Endothelial cell of umbilical vein (primary cell): Measurements from ENCODE around the gene MCM3. TPM values are rescaled to one million over a fixed set of nuclear protein-coding genes. Genes with fewer than 3 reads are reported as not detected.

Experiments
- BruUV-seq: library from RNA; stranded (reverse); fragments of 400-500 nt; replicated peaks from 2 replicates; lab custom pipeline; 2021; lab: Mats Ljungman, UMichigan
- CTCF ChIA-PET: fragments of 300-600, 350-600 bp; sonication (Branson Sonifier 250); formaldehyde crosslinking; loops from one replicate; lab custom pipeline; 2021; ENCODE audit warnings: antibody characterized with exemption, inconsistent platforms; lab: Charles Lee
- POLR2A ChIA-PET: fragments of 300-600, 350-600 bp; sonication (Branson Sonifier 250); formaldehyde crosslinking; loops from one replicate; lab custom pipeline; 2021; ENCODE audit warnings: antibody characterized with exemption, inconsistent platforms; lab: Charles Lee
- DNase-seq: peaks from one replicate; pipeline ENCODE4 v3.0.0-alpha.2; 2011; ENCODE audit warnings: low read depth, low spot score
- FAIRE-seq: peaks from 2 replicates; lab custom pipeline; 2011; peaks lifted over from hg19 to GRCh38; lab: Jason Lieb, UNC
- H2AFZ ChIP-seq: 2 replicates; pipeline ENCODE4 v1.6.0; 2012; ENCODE audit warnings: low read depth, low read length, control low read depth, inconsistent platforms
- H3K27ac ChIP-seq: 2 replicates; pipeline ENCODE4 v1.5.1; 2011; ENCODE audit warnings: low read depth, mild to moderate bottlenecking, control low read depth, low read length, moderate library complexity; ENCODE audit not compliant: insufficient read depth
- H3K27me3 ChIP-seq, 2 experiments: 2 replicates each; pipeline versions ENCODE4 v1.6.0 to v1.6.1; 2011; ENCODE audit warnings: low read length in 2 of 2, mixed read lengths in 1 of 2; ENCODE audit not compliant: control insufficient read depth in 2 of 2, insufficient read depth in 2 of 2
- H3K36me3 ChIP-seq, 2 experiments: 2 replicates in 1 of 2; 3 replicates in 1 of 2; pipeline ENCODE4 v1.5.1; 2011; ENCODE audit warnings: low read length in 2 of 2, mild to moderate bottlenecking in 1 of 2, moderate library complexity in 1 of 2; ENCODE audit not compliant: control insufficient read depth in 2 of 2, insufficient read depth in 2 of 2; ENCODE audit errors: extremely low read depth in 1 of 2
- H3K4me1 ChIP-seq: 3 replicates; pipeline ENCODE4 v1.5.1; 2011; ENCODE audit warnings: mild to moderate bottlenecking, low read length; ENCODE audit not compliant: control insufficient read depth, insufficient read depth; ENCODE audit errors: extremely low read depth
- H3K4me2 ChIP-seq: 2 replicates; pipeline ENCODE4 v1.6.1; 2011; ENCODE audit warnings: low read length, control low read depth, mixed read lengths; ENCODE audit not compliant: insufficient read depth
- H3K4me3 ChIP-seq, 3 experiments: fragments of 200-600 bp in 1 of 3; sonication (generic), shearing (Covaris generic) in 1 of 3; replicated peaks in 1 of 3; 2 replicates each; pipeline ENCODE4 v1.5.1; 2011 to 2016; ENCODE audit warnings: control low read depth in 3 of 3, low read length in 3 of 3, mild to moderate bottlenecking in 2 of 3, inconsistent platforms in 1 of 3, low read depth in 1 of 3, moderate library complexity in 1 of 3; ENCODE audit not compliant: insufficient read depth in 1 of 3
- H3K79me2 ChIP-seq: 2 replicates; pipeline ENCODE4 v1.6.0; 2012; ENCODE audit warnings: low read length, inconsistent platforms; ENCODE audit not compliant: control insufficient read depth, insufficient read depth
- H3K9ac ChIP-seq: replicated peaks from 2 replicates; pipeline ENCODE3; 2011; ENCODE audit warnings: low read length, control low read depth; ENCODE audit not compliant: insufficient read depth; ENCODE audit errors: extremely low read depth
- H3K9me1 ChIP-seq: replicated peaks from 3 replicates; pipeline ENCODE4 v1.6.0; 2011; ENCODE audit warnings: mild to moderate bottlenecking, low read length; ENCODE audit not compliant: control insufficient read depth, insufficient read depth; ENCODE audit errors: extremely low read depth
- H3K9me3 ChIP-seq: replicated peaks from 2 replicates; pipeline ENCODE4 v1.5.1; 2012; ENCODE audit warnings: low read length, inconsistent platforms; ENCODE audit not compliant: control insufficient read depth, insufficient read depth
- H4K20me1 ChIP-seq: replicated peaks from 2 replicates; pipeline ENCODE3; 2011; ENCODE audit warnings: mild to moderate bottlenecking, low read length; ENCODE audit not compliant: control insufficient read depth, insufficient read depth; ENCODE audit errors: extremely low read depth
- CTCF ChIP-seq, 2 donors: IDR thresholded peaks; 1 replicate in 1 of 2; 2 replicates in 1 of 2; pipeline ENCODE4 v1.5.1; 2011; ENCODE audit warnings: low read length in 2 of 2, mild to moderate bottlenecking in 2 of 2, moderate library complexity in 2 of 2, control low read depth in 1 of 2, inconsistent platforms in 1 of 2, low read depth in 1 of 2; ENCODE audit not compliant: insufficient read depth in 1 of 2; ENCODE audit errors: extremely low read depth in 1 of 2
- EZH2 ChIP-seq: IDR thresholded peaks from 2 replicates; pipeline ENCODE4 v1.6.1; 2012; ENCODE audit warnings: borderline replicate concordance, low read depth, mild to moderate bottlenecking, moderate library complexity, low read length, inconsistent platforms; ENCODE audit not compliant: severe bottlenecking
- FOS ChIP-seq: IDR thresholded peaks from 2 replicates; pipeline ENCODE4 v1.6.1; 2011; ENCODE audit warnings: mild to moderate bottlenecking, low read length, moderate library complexity, borderline replicate concordance; ENCODE audit not compliant: insufficient read depth
- GATA2 ChIP-seq: IDR thresholded peaks from 2 replicates; pipeline ENCODE4 v1.7.0; 2011; ENCODE audit warnings: low read depth, mild to moderate bottlenecking, moderate library complexity, mixed read lengths, low read length; ENCODE audit not compliant: insufficient read length, insufficient read depth
- JUN ChIP-seq: IDR thresholded peaks from 2 replicates; pipeline ENCODE4 v1.6.1; 2011; ENCODE audit warnings: borderline replicate concordance, low read depth; ENCODE audit not compliant: insufficient read length, insufficient read depth
- MAX ChIP-seq: IDR thresholded peaks from 2 replicates; pipeline ENCODE4 v1.6.1; 2011; ENCODE audit not compliant: insufficient read depth, insufficient read length
- MYC ChIP-seq: IDR thresholded peaks from one replicate; pipeline ENCODE4 v1.6.1; 2011; ENCODE audit warnings: mild to moderate bottlenecking, low read depth, low read length
- POLR2A ChIP-seq: IDR thresholded peaks from 2 replicates; pipeline ENCODE4 v1.6.1; 2012; ENCODE audit warnings: low read depth, mild to moderate bottlenecking, control low read depth, low read length
- POLR2AphosphoS5 ChIP-seq: IDR thresholded peaks from 2 replicates; pipeline ENCODE4 v1.6.1; 2012; ENCODE audit warnings: low read depth, mild to moderate bottlenecking, control low read depth, low read length, moderate library complexity; ENCODE audit not compliant: insufficient read depth
- dilution Hi-C: fragments of 300-500 bp; cut with MboI; formaldehyde crosslinking; loops from one replicate; pipeline ENCODE4 v1.15.0; 2019; ENCODE audit warnings: low sequenced_read_pairs; ENCODE audit not compliant: extremely low pct_ligation_motif_present
- intact Hi-C: fragments of 100-400 bp; cut with micrococcal nuclease; formaldehyde crosslinking; loops from one replicate; pipeline ENCODE4 v1.10.0; 2022
- polyA plus RNA-seq, 4 experiments: library from polyadenylated mRNA; depleted of rRNA in 3 of 4; stranded (reverse) in 3 of 4; unstranded in 1 of 4; fragments of >200 nt; gene quantifications; 2 replicates each; pipeline versions ENCODE4 v1.2.1 to v1.2.3, GENCODE V29; 2011 to 2012; ENCODE audit warnings: missing spikeins in 1 of 4
- total RNA-seq: library from RNA; stranded (reverse); gene quantifications from 2 replicates; pipeline ENCODE4 v1.2.3, GENCODE V29; 2021

Gene MCM3
- total and polyA plus RNA-seq, 2 donors (not counting 3 experiments of a cell fraction or from before 2014, with no cell fraction given) = 57.2 to 81.6 TPM

- Histone ChIP-seq H3K9ac (no peak overlapping the region), H4K20me1 (no peaks in the 10 kb centered on the region), H3K9me1 (no peaks in the 10 kb centered on the region), H3K79me2 (no peaks in the 10 kb centered on the region), H3K4me3 (no peak overlapping the region), H2AFZ (no peak overlapping the region), H3K27ac (no peak overlapping the region), H3K4me1 (no peaks in the 10 kb centered on the region), H3K27me3 (no peaks in the 10 kb centered on the region), H3K9me3 (no peaks in the 10 kb centered on the region), H3K4me2 (no peak overlapping the region), H3K36me3 (no peaks in the 10 kb centered on the region)
- intact Hi-C loops (loop anchor here (10.0 kb wide), 1 partner anchor 378 kb away; no protein-coding TSS in a partner anchor), dilution Hi-C loops (no loop called here)
- POLR2A ChIA-PET = no interaction called here
- TF ChIP-seq POLR2AphosphoS5 (no peak), MAX (no peak), POLR2A (no peak), CTCF (IDR thresholded peaks at IDR 0.05; ENCODE audit: extremely low read depth in 1 of 2, insufficient read depth in 1 of 2, low read depth in 1 of 2, low read length in 2 of 2) (no peak), JUN (no peak), FOS (no peak), EZH2 (no peak), MYC (no peak), GATA2 (no peak)
- DNase-seq = no peak
- no peak for FAIRE-seq
- no TSS peak for BruUV-seq
- CTCF ChIA-PET = interaction anchor here (0.9 to 1.7 kb wide), 7 partner anchors 11 to 183 kb away, joined by 4 to 15 read pairs (median 5); no protein-coding TSS in a partner anchor
Observed at GRCh38 chr6:52233005-52233404, 51.5 kb downstream of the MCM3 start.
